NCI-H2227 (cell line): ENCODE data around the gene CREBZF.
"Not testable (repeated sequence)": the region's sequence is repeated elsewhere in the genome, so short reads cannot be mapped to it uniquely, and the experiment has no call there.

Experiments
- DNase-seq: peaks from one replicate; lab custom pipeline; 2025; ENCODE audit not compliant: unreplicated experiment; lab: John Stamatoyannopoulos, UW

Gene CREBZF

DNA sequence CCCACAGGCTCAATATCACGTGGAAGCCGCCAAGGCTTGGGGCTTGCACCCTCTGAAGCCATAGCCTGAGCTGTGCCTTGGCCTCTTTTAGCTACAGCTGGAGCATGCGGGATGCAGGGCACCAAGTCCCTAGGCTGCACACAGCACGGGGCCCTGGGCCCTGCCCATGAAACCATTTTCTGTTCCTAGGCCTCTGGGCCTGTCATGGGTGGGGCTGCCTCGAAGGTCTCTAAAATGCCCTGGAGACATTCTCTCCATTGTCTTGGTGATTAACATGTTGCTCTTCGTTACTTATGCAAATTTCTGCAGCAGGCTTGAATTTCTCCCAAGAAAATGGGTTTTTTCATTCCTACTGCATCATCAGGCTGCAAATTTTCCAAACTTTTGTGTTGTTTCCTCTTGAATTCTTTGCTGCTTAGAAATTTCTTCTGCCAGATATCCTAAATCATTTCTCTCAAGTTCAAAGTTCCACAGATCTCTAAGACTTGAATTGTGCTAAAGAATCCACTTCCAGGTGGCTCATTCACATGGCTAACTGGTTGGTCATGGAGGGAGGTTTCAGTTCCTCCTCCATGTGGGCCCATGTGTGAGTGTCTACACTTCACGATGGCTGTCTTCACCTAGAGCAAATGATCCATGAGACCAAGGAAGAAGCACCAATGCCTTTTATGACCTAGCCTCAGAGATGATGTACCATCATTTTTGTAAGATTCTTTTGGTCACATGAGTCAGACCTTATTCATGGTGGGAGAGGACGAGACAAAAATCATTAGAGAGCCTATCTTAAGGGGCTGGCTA, 7.4 kb upstream of the CREBZF start:
- no peak for DNase-seq

DNA sequence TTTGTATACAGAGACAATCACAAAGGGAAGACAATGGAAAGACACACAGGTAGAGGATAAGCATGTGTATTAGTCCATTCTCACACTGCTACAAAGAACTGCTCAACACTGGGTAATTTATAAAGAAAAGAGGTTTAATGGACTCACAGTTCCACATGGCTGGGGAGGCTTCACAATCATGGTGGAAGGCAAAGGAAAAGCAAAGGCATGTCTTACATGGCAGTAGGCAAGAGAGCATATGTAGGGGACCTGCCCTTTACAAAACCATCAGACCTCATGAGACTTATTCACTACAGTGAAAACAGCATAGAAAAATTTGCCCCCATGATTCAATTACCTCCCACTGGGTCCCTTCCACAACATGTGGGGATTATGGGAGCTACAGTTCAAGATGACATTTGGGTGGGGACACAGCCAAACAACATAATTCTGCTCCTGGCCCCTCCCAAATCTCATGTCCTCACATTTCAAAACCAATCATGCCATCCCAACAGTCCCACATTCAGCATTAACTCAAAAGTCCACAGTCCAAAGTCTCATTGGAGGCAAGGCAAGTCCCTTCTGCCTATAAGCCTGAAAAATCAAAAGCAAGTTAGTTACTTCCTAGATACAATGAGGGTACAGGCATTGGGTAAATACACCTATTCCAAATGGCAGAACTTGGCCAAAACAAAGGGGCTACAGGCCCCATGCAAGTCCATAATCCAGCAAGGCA, 6.2 kb upstream of the CREBZF start:
- not testable (repeated sequence) for DNase-seq

DNA sequence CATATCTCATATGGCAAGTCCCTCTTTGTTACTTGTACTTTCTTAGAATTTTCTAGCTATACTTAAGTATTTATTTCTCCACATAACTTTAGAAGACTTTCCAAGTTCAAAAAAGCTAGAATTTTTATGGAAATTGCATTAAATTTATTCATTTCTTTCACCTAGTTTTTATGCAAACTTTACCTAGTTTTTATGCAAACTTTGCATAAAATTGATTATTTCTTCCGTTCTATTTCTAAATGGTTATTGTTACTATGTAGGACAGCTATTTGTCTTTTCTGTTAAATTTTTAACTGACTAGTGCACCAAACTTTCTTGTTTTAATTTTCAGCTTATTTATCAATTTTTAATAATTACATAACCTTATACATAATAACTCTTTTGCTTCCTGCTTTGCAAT, 3.2 kb upstream of the CREBZF start:
- DNase-seq = no peak

DNA sequence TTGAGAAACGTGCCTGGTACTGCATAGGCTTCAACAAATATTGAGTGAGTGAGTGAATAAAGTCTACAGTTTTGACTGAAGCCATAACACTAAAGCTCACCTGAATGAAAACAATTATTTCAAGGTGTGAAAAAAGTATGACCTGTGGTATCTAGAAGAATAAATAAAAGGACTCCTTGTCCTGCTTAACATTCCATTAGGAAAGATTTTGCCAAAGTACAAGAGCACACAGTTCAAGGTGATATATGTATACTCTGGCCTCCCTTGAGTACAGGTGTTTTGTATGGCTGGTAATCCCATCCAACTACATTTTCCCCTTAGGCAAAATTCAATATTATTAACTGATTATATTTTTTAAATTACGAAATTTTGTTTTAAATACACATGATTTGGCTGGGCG, 1.8 kb upstream of the CREBZF start:
- DNase-seq = no peak

DNA sequence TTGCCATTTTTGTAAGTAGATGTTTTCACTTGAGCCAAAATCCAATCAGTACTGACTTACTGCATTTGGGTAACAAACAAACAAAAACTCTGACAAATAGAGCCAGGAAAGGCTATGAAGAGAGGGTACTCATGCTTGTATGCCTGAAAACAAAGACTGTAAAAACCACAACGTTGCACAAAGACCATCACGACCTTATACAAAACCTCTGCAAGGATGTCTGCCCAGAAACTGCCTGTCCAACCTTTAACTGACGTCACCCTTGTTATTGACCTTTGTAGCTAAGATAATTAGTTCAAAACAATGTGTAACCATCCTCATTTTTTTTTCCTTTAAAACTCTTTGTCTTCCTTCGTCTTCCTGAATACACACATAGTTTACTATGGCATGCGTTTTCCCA, 804 bp upstream of the CREBZF start:
- DNase-seq = peak; percentile 8

DNA sequence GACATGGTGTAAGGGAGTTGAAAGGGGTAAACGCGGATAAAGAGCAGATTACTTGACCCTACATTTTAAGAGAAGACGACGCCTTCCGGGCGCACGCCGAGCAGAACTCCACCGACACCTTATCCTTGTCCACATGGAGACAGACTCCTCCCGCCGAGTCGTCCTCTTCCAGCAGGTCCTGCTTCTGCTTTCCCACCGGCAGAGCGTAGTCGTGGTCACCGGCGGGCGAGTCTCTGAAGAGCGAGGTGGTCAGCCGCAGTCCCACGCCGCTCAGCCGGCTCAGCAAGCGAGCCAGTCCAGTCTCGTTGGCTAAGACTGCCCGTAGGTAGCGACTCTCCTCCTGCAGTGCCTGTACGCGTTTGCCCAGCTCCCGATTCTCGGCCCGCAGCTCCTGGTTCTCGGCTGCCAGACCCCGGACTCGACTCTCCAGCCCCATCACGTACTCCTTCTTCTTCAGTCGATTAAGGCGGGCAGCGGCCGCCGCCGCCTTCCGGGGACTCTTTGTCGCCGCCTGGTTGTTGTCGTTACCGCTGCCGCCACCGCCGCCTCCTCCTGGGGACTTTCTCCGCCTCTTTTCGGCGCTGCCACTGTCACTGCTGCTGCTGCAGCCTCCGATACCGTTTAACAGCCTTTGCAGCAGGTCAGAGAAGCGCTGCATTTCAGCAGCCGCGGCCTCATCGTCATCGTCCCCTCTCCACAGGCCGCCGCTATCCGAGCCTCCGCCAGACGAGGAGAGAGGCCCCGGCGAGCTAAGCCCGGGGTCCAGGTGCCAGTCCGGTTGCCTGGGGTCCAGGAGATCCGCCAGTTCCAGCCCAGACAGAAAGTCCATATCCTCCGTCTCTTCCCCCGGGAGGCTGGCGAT, 945 bp downstream of the CREBZF start:
- DNase-seq = peak; percentile 73

DNA sequence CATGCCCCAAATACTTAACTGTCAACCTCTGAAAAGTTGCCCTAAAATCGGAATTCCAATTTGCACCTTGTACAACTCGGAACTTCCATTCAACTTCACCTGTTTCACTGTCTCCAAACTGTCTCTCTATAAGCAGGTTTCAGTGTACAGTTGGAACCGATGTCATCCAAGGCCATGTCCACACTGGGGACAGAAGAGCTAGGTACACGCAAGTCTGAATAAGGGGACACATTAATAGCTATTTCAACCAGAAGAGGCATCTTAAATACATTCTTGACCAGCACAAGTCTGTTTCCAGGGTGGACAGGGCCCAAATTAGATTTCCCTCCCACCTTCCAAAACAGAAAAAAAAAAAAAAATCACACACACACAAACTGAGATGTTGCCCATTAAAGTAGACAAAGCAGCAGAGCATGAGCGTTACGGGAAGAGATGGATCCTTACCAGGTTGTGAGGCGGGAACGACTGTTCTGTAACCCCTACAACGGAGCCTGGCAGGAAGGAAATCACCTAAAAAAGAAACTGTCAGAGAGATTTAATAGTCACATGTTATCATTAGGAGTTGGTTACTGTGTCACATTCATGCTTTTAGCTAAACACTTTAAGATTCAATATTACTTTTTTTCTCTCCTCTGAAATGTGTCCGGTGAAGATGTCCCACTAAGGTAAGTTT, 1.7 kb downstream of the CREBZF start:
- peak; percentile 5 for DNase-seq

DNA sequence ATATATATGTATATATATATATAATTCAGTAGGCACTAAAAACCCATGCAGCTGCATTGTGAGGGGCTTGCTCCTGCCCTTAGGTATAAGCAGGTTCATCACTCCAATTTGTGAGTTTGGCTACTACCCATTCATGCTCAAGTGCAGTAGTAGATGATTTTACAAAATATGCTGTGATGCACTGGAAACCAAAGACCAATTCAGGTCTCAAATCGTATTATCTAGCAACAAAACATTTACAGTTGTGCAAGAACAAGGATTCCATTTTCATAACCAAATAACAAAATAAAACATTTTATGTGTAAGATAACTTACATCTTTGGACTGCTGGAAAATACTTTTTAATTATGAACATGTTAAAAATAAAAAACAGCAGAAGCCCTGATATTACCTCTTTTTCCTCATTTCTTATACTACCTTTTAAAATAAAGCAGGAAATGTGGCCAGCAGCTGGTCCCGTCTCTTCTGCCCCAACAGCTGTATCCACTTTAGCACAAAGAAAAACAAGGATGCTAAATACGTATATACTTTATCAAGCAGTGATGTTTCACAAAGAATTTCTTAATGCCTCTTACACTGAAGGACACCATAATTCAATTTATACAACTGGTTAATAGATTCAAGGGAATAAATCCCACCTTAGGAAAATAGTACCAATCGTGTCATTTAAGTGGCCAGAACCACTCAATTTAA, 2.8 kb downstream of the CREBZF start:
- no peak for DNase-seq

DNA sequence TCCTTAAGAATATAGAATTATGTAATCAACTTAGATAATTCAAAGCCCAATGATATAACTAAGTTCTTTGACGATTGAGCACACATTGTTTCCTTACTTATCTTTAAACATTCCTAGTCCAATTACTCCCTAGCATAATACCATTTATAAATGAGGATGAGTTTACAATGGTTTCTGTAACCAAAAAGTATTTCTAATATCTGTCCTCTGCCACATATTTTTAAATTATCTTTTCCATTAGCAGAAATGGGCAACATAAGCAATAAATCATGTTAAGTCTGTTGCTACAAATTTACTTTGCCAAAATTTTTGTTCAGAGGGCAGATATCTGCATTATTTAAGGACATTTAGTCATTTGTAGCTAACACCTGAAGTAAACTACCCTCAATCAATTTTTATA, 6.7 kb downstream of the CREBZF start:
- no peak for DNase-seq

DNA sequence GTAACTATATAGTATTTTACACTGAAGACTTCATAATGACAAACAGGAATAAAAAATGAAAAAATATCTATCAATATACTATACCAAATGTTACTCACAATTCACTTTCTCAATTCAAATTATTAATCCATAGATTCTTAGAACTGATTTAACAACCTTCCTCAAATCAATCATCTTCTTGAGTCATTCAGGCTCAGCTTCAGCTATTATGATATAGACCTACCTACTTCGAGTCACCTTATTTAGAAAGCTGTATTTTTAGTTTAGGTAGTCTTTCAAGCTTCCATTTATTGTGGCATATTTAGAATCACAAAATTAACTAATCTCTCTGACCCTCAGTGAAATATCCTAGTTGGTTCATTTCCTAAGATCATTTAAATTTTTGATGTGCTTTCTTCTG, 8.2 kb downstream of the CREBZF start:
- no peak for DNase-seq

DNA sequence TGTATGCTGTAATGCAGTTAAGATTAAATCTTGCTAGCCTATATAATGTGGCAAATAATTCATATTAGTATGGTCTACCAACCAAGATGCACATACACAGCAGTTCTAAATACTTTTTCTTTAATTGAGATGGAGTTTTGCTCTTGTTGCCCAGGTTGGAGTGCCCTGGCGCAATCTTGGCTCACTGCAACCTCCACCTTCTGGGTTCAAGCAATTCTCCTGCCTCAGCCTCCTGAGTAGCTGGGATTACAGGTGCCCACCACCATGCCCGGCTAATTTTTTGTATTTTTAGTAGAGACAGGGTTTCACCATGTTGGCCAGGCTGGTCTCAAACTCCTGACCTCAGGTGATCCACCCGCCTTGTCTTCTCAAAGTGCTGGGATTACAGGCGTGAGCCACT, 10.6 kb downstream of the CREBZF start:
- not testable (repeated sequence) for DNase-seq

DNA sequence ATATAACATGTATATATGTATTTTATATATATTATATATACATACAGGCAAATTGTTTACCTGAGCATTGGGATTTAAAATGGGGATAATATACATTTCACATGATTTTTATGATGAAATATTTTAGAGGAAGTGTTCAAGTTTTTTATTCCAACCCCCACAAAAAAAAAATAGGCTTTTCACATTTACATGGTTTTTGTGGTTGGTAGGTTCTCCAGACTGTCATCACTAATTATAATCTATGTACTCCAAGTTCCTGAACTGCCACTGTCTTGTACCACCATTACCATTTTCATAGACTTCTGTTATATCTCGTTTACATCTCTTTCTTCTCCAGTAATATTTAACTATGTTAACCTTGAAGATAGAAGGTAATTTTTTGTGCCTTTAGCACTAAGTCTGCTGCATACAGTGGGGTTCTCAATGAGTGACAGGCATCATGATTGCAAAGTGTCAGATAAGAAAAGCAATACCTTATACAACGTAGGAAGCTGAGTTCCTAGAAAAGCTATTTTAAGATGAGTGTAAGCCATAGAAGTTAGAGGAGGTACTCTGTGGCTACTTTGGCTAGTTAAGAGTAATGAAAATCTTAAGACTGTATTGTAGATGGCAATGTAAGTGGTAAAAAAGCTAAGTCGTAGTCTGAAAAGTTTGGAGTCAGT, 12.0 kb downstream of the CREBZF start:
- no peak for DNase-seq

DNA sequence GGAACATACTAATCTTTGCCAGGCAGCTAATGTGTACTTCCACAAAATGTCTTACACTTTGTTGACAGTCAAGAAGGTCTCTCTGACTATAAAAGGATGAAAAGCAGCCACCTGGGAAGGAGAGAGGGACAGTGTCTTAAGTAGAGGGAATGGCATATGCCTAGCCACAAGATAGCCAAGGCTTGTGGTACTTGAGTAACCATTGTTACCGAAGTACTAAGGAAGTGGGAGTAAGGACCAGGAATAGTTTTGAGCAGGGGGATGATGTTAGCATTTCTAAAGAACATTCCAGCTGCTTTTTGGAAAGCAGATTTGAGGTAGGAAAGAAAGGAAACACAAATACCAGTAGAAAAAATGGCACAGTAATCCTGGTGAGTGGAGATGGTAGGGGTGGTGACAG, 13.8 kb downstream of the CREBZF start:
- DNase-seq = no peak

DNA sequence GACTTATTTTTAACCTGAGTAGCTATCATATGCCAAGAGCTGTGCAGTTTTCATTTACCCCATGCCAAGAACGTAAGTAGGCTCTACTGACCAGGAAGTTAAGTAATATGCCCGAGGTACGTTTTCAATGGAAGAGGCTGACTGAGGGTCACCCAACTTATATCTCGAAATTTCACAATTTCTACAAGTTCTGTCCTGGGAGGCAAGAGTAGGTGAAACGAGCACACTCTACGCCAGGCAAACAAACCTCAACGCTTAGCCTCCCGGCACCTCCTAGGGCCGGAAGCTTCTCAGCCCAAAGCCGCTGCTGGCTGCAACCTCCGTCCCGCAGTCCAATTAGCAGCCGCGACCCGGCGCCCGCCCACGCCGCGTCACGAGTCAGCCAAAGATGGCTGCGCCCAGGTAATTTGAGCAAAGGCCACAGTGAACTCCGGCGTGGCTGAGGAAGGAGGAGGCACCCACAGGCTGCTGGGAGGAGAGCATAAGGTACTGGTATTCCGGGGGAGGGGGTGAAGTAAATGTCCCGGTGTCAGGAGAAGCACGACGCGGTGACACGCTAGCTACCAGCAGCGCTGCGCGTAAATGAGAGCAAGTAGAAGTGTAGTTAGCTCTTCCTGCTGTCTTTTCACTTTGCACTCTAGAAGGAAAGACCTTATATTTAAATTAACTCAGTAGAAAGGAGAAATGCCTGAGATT, 17.2 kb downstream of the CREBZF start, which contains the start of gene TMEM126A:
Gene TMEM126A (plus strand): TSS at position 364 of the 696 bp plus-strand sequence. CDS start 2,289 bp downstream, outside the sequence.
- peak; percentile 90 for DNase-seq

DNA sequence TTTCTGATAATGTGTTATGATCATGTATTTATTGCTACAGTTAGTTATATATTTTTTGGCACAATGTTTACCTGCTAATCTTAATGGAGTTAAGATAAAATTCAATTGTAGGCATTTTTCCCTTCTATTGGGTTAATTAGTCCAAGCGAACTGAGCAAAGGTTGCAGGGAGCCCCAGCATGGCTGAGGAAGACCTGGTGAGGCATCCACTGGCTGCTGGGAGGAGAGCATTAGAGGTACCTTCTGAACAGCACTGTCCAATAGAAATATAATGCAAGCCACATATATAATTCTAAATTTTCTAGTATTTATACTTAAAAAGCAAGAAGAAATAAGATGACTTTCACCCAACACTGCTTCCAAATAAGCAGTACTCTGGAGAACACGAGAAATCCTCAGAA, 17.9 kb downstream of the CREBZF start:
- no peak for DNase-seq

DNA sequence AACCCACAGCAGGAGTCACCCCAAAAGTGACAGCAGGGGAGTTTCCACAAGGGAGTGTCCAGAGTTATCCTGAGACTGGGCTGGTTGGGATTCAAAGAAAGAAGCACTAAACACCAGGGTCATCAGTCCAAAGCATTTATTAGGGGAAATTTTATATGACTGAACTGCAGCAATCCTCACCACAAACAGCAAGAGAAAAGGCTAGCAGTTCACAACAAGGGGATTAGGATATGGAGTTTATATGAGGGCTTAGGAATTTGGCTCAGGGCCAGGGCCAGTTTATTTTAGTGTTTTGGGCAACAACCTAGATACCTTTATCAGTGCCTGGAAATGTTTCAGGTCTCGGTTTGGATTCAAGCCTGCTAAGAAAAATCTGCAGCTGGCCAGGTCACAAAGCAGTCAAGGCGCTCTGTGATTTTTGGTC, 21.7 kb downstream of the CREBZF start:
- peak; percentile 15 for DNase-seq

DNA sequence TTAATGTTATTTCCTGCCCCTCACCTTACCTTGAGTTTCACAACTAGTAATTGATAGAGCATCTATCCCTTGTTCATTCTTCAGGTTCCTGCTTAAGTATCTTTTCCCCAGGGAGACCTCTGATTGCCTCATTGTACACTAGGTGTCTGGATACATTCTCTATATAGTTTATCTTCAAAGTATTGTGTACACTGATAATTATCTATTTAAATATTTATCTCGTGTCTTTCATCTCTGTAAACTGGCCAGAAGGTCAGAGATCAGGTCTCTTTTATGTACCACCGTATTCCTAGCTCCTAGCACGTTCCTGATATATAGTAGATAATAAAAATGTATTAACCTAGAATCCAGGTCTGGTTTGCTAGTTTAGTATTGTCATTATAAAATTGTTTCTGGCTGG, 30.2 kb downstream of the CREBZF start:
- DNase-seq = no peak

DNA sequence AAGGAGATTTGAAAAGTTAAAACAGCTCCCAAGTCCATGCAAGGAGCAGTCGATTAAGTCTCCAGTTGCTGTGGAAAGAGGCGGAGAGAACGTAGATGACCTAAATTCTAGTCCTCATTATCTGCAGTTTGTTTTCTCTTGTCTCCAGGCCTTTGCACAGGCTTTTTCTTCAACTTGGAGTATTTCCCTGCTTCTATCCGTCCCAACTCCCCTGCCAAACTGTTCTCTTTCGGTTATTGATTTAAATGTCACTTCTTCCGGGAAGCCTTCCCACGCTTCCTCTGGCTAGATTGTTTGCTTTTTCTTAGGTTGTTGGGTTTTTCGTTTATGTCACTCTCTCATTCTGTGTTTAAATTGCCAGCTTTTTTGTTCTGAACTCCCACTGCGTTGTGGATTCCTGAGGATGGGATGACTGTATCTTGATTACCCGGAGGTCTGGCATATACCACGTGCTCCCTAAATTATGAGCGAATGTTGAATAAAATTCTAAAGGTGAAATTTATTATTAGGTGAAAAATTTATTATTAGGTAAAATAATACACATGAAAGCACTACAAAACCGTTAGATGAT, 36.1 kb downstream of the CREBZF start:
- no peak for DNase-seq
